H1 (cell line): ENCODE measurements around the gene SLAMF1. TPM values are rescaled to one million over a fixed set of nuclear protein-coding genes. Genes with fewer than 3 reads are reported as not detected.

Experiments
- CTCF ChIA-PET: fragments of 300-600 bp; sonication (Branson Sonifier 250); formaldehyde crosslinking; loops from one replicate; lab custom pipeline; 2021; ENCODE audit not compliant: partially characterized antibody; lab: Charles Lee
- POLR2A ChIA-PET: fragments of 300-600 bp; sonication (Branson Sonifier 250); formaldehyde crosslinking; loops from one replicate; lab custom pipeline; 2021; ENCODE audit warnings: inconsistent platforms; ENCODE audit not compliant: partially characterized antibody; lab: Charles Lee
- DNase-seq, 2 experiments: peaks; one replicate each; pipeline versions ENCODE4 v3.0.0 to v3.0.0-alpha.2; 2010 to 2022; ENCODE audit warnings: low spot score in 2 of 2, low read depth in 1 of 2, mixed read lengths in 1 of 2
- FAIRE-seq: peaks from 2 replicates; lab custom pipeline; 2011; peaks lifted over from hg19 to GRCh38; lab: Jason Lieb, UNC
- H2AFZ ChIP-seq: 2 replicates; pipeline ENCODE4 v1.8.1; 2012; ENCODE audit warnings: low read length, inconsistent platforms
- H2AK5ac ChIP-seq: 2 replicates; pipeline ENCODE4 v1.6.1; 2013; ENCODE audit warnings: low read depth, low read length
- H2BK120ac ChIP-seq: replicated peaks from 2 replicates; pipeline ENCODE3; 2013; ENCODE audit warnings: low read depth, low read length, inconsistent platforms
- H2BK12ac ChIP-seq: 2 replicates; pipeline ENCODE4 v1.6.1; 2013; ENCODE audit warnings: low read depth, low read length
- H2BK15ac ChIP-seq: 2 replicates; pipeline ENCODE4 v1.6.1; 2013; ENCODE audit warnings: low read length
- H2BK20ac ChIP-seq: 2 replicates; pipeline ENCODE4 v1.6.1; 2013; ENCODE audit warnings: low read length
- H2BK5ac ChIP-seq: 2 replicates; pipeline ENCODE4 v1.6.1; 2013; ENCODE audit warnings: low read depth, low read length
- H3K14ac ChIP-seq: 2 replicates; pipeline ENCODE4 v1.6.1; 2013; ENCODE audit warnings: inconsistent platforms; ENCODE audit not compliant: insufficient read length
- H3K18ac ChIP-seq: 2 replicates; pipeline ENCODE4 v1.6.1; 2013; ENCODE audit warnings: low read length; ENCODE audit errors: extremely low read depth
- H3K23ac ChIP-seq: 2 replicates; pipeline ENCODE4 v1.6.1; 2013; ENCODE audit warnings: inconsistent platforms; ENCODE audit not compliant: insufficient read length
- H3K23me2 ChIP-seq: 2 replicates; pipeline ENCODE4 v1.6.1; 2013; ENCODE audit warnings: low read depth, low read length
- H3K27ac ChIP-seq: 2 replicates; pipeline ENCODE4 v1.6.1; 2011; ENCODE audit warnings: low read depth, low read length, inconsistent platforms
- H3K27me3 ChIP-seq, 4 experiments: replicated peaks in 1 of 4; 1 replicate in 1 of 4; 2 replicates in 3 of 4; pipeline versions ENCODE4 v1.6.1 to v1.8.1; 2011 to 2013; ENCODE audit warnings: low read length in 3 of 4, mild to moderate bottlenecking in 3 of 4, inconsistent platforms in 2 of 4, mixed read lengths in 2 of 4, moderate library complexity in 1 of 4; ENCODE audit not compliant: control insufficient read depth in 3 of 4, insufficient read depth in 3 of 4; ENCODE audit errors: extremely low read depth in 1 of 4
- H3K36me3 ChIP-seq, 4 experiments: 2 replicates each; pipeline versions ENCODE4 v1.6.1 to v1.8.1; 2011 to 2013; ENCODE audit warnings: mild to moderate bottlenecking in 4 of 4, low read length in 3 of 4, moderate library complexity in 2 of 4, control low read depth in 1 of 4, inconsistent platforms in 1 of 4; ENCODE audit not compliant: insufficient read depth in 4 of 4, control insufficient read depth in 2 of 4
- H3K4ac ChIP-seq: replicated peaks from 2 replicates; pipeline ENCODE3; 2013; ENCODE audit warnings: low read length, low read depth, mixed read lengths, inconsistent platforms; ENCODE audit not compliant: insufficient read length
- H3K4me1 ChIP-seq, 4 experiments: replicated peaks in 1 of 4; 1 replicate in 1 of 4; 2 replicates in 3 of 4; pipeline versions ENCODE4 v1.6.1 to v1.8.1; 2011 to 2013; ENCODE audit warnings: low read length in 3 of 4, inconsistent platforms in 2 of 4, mixed read lengths in 1 of 4; ENCODE audit not compliant: insufficient read depth in 4 of 4, control insufficient read depth in 3 of 4
- H3K4me2 ChIP-seq, 2 experiments: 2 replicates each; pipeline versions ENCODE4 v1.6.1 to v1.8.1; 2011 to 2013; ENCODE audit warnings: low read depth in 2 of 2, low read length in 2 of 2, control low read depth in 1 of 2, inconsistent platforms in 1 of 2, mild to moderate bottlenecking in 1 of 2; ENCODE audit not compliant: insufficient read depth in 1 of 2
- H3K4me3 ChIP-seq, 4 experiments: fragments of 200-600, 300-600 bp in 1 of 4; sonication (generic), shearing (Covaris generic), sonication (Bioruptor Twin) in 1 of 4; 2 replicates each; pipeline versions ENCODE4 v1.5.1 to v1.8.1; 2011 to 2016; ENCODE audit warnings: low read length in 4 of 4, low read depth in 3 of 4, control low read depth in 2 of 4, inconsistent platforms in 2 of 4, mild to moderate bottlenecking in 2 of 4, mixed read lengths in 1 of 4, moderate library complexity in 1 of 4; ENCODE audit not compliant: insufficient read depth in 2 of 4; ENCODE audit errors: extremely low read depth in 1 of 4
- H3K56ac ChIP-seq: replicated peaks from 2 replicates; pipeline ENCODE3; 2013; ENCODE audit warnings: low read depth, mild to moderate bottlenecking, mixed read lengths, low read length, inconsistent platforms; ENCODE audit not compliant: insufficient read length
- H3K79me1 ChIP-seq: 2 replicates; pipeline ENCODE4 v1.6.1; 2013; ENCODE audit warnings: low read depth, low read length, control low read depth
- H3K79me2 ChIP-seq, 2 experiments: 2 replicates each; pipeline versions ENCODE4 v1.6.1 to v1.8.1; 2012 to 2013; ENCODE audit warnings: low read length in 2 of 2, mild to moderate bottlenecking in 2 of 2, inconsistent platforms in 1 of 2; ENCODE audit not compliant: insufficient read depth in 2 of 2, control insufficient read depth in 1 of 2
- H3K9ac ChIP-seq, 4 experiments: replicated peaks in 1 of 4; 1 replicate in 1 of 4; 2 replicates in 3 of 4; pipeline versions ENCODE4 v1.6.1 to v1.8.1; 2011 to 2013; ENCODE audit warnings: low read depth in 3 of 4, low read length in 3 of 4, control low read depth in 2 of 4, mild to moderate bottlenecking in 2 of 4, moderate library complexity in 2 of 4, inconsistent platforms in 1 of 4; ENCODE audit errors: extremely low read depth in 1 of 4
- H3K9me3 ChIP-seq, 2 experiments: 2 replicates each; pipeline versions ENCODE4 v1.6.1 to v1.8.1; 2012 to 2013; ENCODE audit warnings: mild to moderate bottlenecking in 2 of 2, moderate library complexity in 2 of 2, control low read depth in 1 of 2, inconsistent platforms in 1 of 2, low read depth in 1 of 2, low read length in 1 of 2, mixed read lengths in 1 of 2; ENCODE audit not compliant: insufficient read depth in 2 of 2
- H4K20me1 ChIP-seq, 2 experiments: replicated peaks in 1 of 2; 2 replicates each; pipeline versions ENCODE3 to v1.8.1; 2011 to 2013; ENCODE audit warnings: inconsistent platforms in 2 of 2, low read length in 2 of 2, mild to moderate bottlenecking in 1 of 2; ENCODE audit not compliant: insufficient read depth in 2 of 2, control insufficient read depth in 1 of 2
- H4K5ac ChIP-seq: 2 replicates; pipeline ENCODE4 v1.6.1; 2013; ENCODE audit warnings: low read length, low read depth, mixed read lengths, inconsistent platforms; ENCODE audit not compliant: insufficient read length
- H4K8ac ChIP-seq: 2 replicates; pipeline ENCODE4 v1.8.0; 2013; ENCODE audit warnings: mild to moderate bottlenecking, moderate library complexity, low read length, inconsistent platforms; ENCODE audit not compliant: insufficient read depth; ENCODE audit errors: extremely low read depth
- H4K91ac ChIP-seq: replicated peaks from 2 replicates; pipeline ENCODE3; 2013; ENCODE audit warnings: low read length, mixed read lengths, inconsistent platforms; ENCODE audit not compliant: insufficient read length
- BACH1 ChIP-seq: IDR thresholded peaks from 2 replicates; pipeline ENCODE4 v1.6.1; 2012; ENCODE audit warnings: low read length, improper control_type of control experiment
- EZH2 ChIP-seq: fragments of 200-600 bp; sonication (generic); IDR thresholded peaks from 2 replicates; pipeline ENCODE4 v1.7.1; 2012; ENCODE audit warnings: low read depth, mild to moderate bottlenecking, moderate library complexity, low read length, inconsistent platforms; ENCODE audit not compliant: severe bottlenecking
- GABPA ChIP-seq: IDR thresholded peaks from 2 replicates; pipeline ENCODE4 v1.6.1; 2011; ENCODE audit warnings: mild to moderate bottlenecking, low read length, moderate library complexity, borderline replicate concordance; ENCODE audit not compliant: insufficient read depth
- JUN ChIP-seq: IDR thresholded peaks from 2 replicates; pipeline ENCODE4 v1.6.1; 2011; ENCODE audit warnings: low read depth, mild to moderate bottlenecking, improper control_type of control experiment, low read length
- KDM1A ChIP-seq: fragments of 200-600, 300-600 bp; sonication (generic); IDR thresholded peaks from 2 replicates; pipeline ENCODE4 v1.7.1; 2016; ENCODE audit warnings: mild to moderate bottlenecking, low read length, borderline replicate concordance
- POLR2A ChIP-seq, 2 experiments: IDR thresholded peaks; 1 replicate in 1 of 2; 2 replicates in 1 of 2; pipeline ENCODE4 v1.6.1; 2011; ENCODE audit warnings: low read depth in 2 of 2, low read length in 2 of 2, mild to moderate bottlenecking in 2 of 2; ENCODE audit errors: control extremely low read depth in 1 of 2
- SIN3A ChIP-seq, 2 experiments: IDR thresholded peaks in 1 of 2; conservative IDR thresholded peaks in 1 of 2; 2 replicates each; pipeline ENCODE4 v1.6.1; 2011 to 2012; ENCODE audit warnings: low read length in 2 of 2, improper control_type of control experiment in 1 of 2, low read depth in 1 of 2, mild to moderate bottlenecking in 1 of 2
- TAF1 ChIP-seq: IDR thresholded peaks from 2 replicates; pipeline ENCODE4 v1.6.1; 2011; ENCODE audit warnings: mild to moderate bottlenecking, low read depth, low read length
- TEAD4 ChIP-seq: IDR thresholded peaks from 2 replicates; pipeline ENCODE4 v1.6.1; 2012; ENCODE audit warnings: low read depth, low read length, inconsistent platforms, mixed read lengths
- WGBS, 2 experiments: shearing (Covaris generic) in 1 of 2; methylation state at CpG; one replicate each; pipeline versions ENCODE4 v1.1.6 to v1.1.7; 2013 to 2015; ENCODE audit warnings: low lambda C conversion rate in 2 of 2, mixed read lengths in 2 of 2, inconsistent platforms in 1 of 2, low coverage in 1 of 2, missing lambda C conversion rate in 1 of 2; ENCODE audit not compliant: insufficient replicate concordance in 2 of 2, insufficient coverage in 1 of 2, insufficient read length in 1 of 2; ENCODE audit errors: extremely low coverage in 1 of 2, missing lambda C conversion rate in 1 of 2; 5-methylcytosine and 5-hydroxymethylcytosine counted together
- polyA plus RNA-seq, 7 experiments: library from polyadenylated mRNA; depleted of rRNA in 3 of 7; stranded (reverse) in 5 of 7; unstranded in 2 of 7; fragments of >200 nt in 5 of 7; fragments of 200-250 nt in 2 of 7; gene quantifications; 1 replicate in 5 of 7; 2 replicates in 1 of 7; 4 replicates in 1 of 7; pipeline versions ENCODE4 v1.2.1 to v1.2.3, GENCODE V29; 2011 to 2013; ENCODE audit warnings: missing spikeins in 2 of 7, mixed read lengths in 2 of 7
- total RNA-seq: library from RNA; stranded (reverse); fragmentation: NEBNext Ultra II Directional; extraction: Animal tissue kit (Norgen Biotek cat#: 25700); gene quantifications from 2 replicates; pipeline ENCODE4 v1.2.1, GENCODE V29; 2021
- TF ChIP-seq, protein P1 (sequence below): IDR thresholded peaks from 2 replicates; pipeline ENCODE4 v1.6.1; 2011; ENCODE audit warnings: low read length, improper control_type of control experiment
- TF ChIP-seq, protein P2 (sequence below), 3 experiments: IDR thresholded peaks; 1 replicate in 2 of 3; 2 replicates in 1 of 3; pipeline versions ENCODE4 v1.5.1 to v1.6.1; 2011; ENCODE audit warnings: low read length in 3 of 3, mild to moderate bottlenecking in 3 of 3, inconsistent platforms in 2 of 3, low read depth in 1 of 3, moderate library complexity in 1 of 3; ENCODE audit not compliant: insufficient read depth in 1 of 3; ENCODE audit errors: control extremely low read depth in 1 of 3

SLAMF1 gene
- total and polyA plus RNA-seq, 2 of the 8 experiments (the other 6 are each of a cell fraction or from before 2014, with no cell fraction given): not detected

DNA sequence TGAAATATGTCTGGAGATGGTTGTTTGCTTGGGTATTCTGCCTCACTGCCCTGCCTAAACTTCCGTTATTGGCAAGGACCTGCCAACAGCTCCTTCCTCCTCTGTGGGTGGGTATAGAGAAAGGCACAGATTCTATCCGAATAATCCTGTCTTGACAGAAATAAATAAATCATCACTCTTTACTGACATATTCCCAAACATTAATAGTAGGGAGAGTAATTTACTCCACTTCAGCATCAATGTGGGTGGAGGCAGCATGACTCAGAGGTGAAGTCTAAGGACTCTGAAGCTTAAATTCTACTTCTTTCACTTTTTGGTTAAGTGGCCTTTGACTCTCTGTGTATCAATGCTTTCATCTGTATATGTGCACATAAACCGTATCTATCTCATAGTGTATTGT, 70.5 kb downstream of the SLAMF1 start:
- Histone ChIP-seq H3K27me3 (no peaks in the 10 kb centered on the region), H2AK5ac (no peak overlapping the region), H3K4ac (no peak overlapping the region), H3K79me2 (no peaks in the 10 kb centered on the region), H3K4me2 (no peak overlapping the region), H4K5ac (no peak overlapping the region), H2BK120ac (no peak overlapping the region), H3K23ac (no peak overlapping the region), H2BK12ac (no peak overlapping the region), H3K36me3 (no peaks in the 10 kb centered on the region), H3K4me3 (no peak overlapping the region), H3K18ac (no peak overlapping the region), H2BK15ac (no peak overlapping the region), H3K23me2 (no peaks in the 10 kb centered on the region), H3K9me3 (no peaks in the 10 kb centered on the region), H4K91ac (no peak overlapping the region), H3K27ac (no peak overlapping the region), H3K56ac (no peak overlapping the region), H3K14ac (no peak overlapping the region), H3K79me1 (no peaks in the 10 kb centered on the region), H3K4me1 (no peaks in the 10 kb centered on the region), H4K20me1 (no peaks in the 10 kb centered on the region), H4K8ac (no peak overlapping the region), H3K9ac (no peak overlapping the region), H2BK5ac (no peak overlapping the region), H2AFZ (no peak overlapping the region), H2BK20ac (no peak overlapping the region)
- POLR2A ChIA-PET: no interaction called here
- 86% methylated on average over 3 of the region's 3 CpGs; no CpG with 5 or more reads in 1 of the 2 experiments for WGBS, 2 experiments
- CTCF ChIA-PET: interaction anchor here (1.2 kb wide), 1 partner anchor 41 kb away, joined by 4 read pairs; no protein-coding TSS in a partner anchor
- FAIRE-seq (no peak), DNase-seq (no peak)
- TF ChIP-seq TEAD4: no peak
- TF ChIP-seq POLR2A (IDR thresholded peaks at IDR 0.05; ENCODE audit: control extremely low read depth in 1 of 2, low read depth in 2 of 2, low read length in 2 of 2): no peak
- no peak for TF ChIP-seq EZH2
- TF ChIP-seq, protein P1, sequence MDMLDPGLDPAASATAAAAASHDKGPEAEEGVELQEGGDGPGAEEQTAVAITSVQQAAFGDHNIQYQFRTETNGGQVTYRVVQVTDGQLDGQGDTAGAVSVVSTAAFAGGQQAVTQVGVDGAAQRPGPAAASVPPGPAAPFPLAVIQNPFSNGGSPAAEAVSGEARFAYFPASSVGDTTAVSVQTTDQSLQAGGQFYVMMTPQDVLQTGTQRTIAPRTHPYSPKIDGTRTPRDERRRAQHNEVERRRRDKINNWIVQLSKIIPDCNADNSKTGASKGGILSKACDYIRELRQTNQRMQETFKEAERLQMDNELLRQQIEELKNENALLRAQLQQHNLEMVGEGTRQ: no peak
- TF ChIP-seq TAF1: no peak
- no peak for TF ChIP-seq JUN
- TF ChIP-seq SIN3A (conservative IDR thresholded peaks at IDR 0.05 in 1 of 2, IDR thresholded peaks at IDR 0.05 in 1 of 2; ENCODE audit: low read depth in 1 of 2, low read length in 2 of 2): no peak
- TF ChIP-seq, protein P2, sequence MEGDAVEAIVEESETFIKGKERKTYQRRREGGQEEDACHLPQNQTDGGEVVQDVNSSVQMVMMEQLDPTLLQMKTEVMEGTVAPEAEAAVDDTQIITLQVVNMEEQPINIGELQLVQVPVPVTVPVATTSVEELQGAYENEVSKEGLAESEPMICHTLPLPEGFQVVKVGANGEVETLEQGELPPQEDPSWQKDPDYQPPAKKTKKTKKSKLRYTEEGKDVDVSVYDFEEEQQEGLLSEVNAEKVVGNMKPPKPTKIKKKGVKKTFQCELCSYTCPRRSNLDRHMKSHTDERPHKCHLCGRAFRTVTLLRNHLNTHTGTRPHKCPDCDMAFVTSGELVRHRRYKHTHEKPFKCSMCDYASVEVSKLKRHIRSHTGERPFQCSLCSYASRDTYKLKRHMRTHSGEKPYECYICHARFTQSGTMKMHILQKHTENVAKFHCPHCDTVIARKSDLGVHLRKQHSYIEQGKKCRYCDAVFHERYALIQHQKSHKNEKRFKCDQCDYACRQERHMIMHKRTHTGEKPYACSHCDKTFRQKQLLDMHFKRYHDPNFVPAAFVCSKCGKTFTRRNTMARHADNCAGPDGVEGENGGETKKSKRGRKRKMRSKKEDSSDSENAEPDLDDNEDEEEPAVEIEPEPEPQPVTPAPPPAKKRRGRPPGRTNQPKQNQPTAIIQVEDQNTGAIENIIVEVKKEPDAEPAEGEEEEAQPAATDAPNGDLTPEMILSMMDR (IDR thresholded peaks at IDR 0.05; ENCODE audit: control extremely low read depth in 1 of 3, insufficient read depth in 1 of 3, low read depth in 1 of 3, low read length in 3 of 3): no peak
- no peak for TF ChIP-seq KDM1A
- TF ChIP-seq GABPA: no peak
- TF ChIP-seq BACH1: no peak
